SK-MEL-5 (cell line): ENCODE measurements around the gene ACAD11. TPM values are rescaled to one million over a fixed set of nuclear protein-coding genes. Genes with fewer than 3 reads are reported as not detected.
"Not testable (repeated sequence)": the region's sequence is repeated elsewhere in the genome, so short reads cannot be mapped to it uniquely, and the experiment has no call there.

ENCODE experiments used
- DNase-seq: peaks from one replicate; pipeline ENCODE4 v3.0.0-alpha.2; 2016; ENCODE audit warnings: low read depth, low spot score
- in situ Hi-C: cut with HindIII; loops from 2 replicates; pipeline ENCODE4 v1.10.0; 2016; ENCODE audit warnings: low sequenced_read_pairs, high pct_unique_total_duplicates, low pct_unique_long_range_greater_than_20kb
- total RNA-seq: library from RNA; depleted of rRNA; stranded (reverse); fragments of >200 nt; shearing (Covaris generic); gene quantifications from 2 replicates; pipeline ENCODE4 v1.2.3, GENCODE V29; 2014

ACAD11 gene
- total RNA-seq, 1 experiment from 2014 or later = 14.6 TPM

DNA sequence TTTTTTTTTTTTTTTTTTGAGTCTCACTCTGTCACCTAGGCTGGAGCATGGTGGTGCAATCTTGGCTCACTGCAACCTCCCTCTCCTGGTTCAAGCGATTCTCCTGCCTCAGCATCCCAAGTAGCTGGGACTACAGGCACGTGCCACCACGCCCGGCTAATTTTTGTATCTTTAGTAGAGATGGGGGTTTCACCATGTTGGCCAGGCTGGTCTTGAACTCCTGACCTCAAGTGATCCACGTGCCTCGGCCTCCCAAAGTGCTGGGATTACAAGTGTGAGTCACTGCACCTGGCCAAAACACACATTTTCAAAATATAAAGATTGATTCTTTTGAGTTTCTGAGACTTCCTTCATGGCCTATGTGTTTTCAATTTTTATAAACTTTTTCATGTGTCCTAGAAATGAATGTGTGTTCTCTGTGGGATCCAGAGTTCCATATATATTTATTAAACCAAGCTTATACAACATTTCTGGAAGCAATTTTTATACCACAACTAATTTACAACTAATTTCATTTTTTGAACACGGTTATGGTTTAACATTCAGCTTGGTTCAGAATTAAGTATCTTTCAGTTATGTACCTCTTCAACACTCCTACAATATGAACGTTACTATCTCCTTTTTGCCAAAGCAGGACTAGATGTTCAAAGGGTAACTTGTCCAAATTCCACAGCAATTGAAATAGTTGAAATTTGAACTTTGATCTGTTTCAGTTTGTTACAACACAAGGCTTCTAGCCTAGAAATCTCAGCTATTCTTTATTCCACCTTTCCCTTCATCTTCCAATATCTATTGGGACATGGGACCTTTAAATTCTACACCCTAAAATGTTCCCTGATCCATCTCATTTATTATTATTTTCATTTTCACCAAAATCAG is 1.5 kb downstream of the ACAD11 start:
- DNase-seq = no peak
- in situ Hi-C loops = no loop called here

- in situ Hi-C loops = no loop called here
- DNase-seq = no peak
Measured at GRCh38 chr3:132655471-132655870, 4.1 kb downstream of the ACAD11 start.

DNA sequence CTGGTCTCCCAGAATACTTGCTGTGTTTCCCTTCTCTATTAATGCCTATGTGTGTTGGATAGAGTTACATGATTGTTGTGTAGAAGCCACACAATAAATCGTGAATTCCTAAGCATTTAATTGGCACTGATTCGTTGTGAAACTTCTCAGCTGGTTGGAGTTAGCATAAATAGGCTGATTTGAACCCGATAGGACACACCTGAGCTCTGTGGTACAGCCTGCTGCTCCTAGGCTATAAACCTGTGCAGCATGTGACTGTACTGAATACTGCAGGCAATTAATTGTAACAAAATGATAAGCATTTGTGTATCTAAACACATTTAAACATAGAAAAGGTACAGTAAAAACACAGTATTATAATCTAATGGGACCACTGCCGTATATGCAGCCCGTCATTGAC is 4.9 kb downstream of the ACAD11 start:
- in situ Hi-C loops = no loop called here
- DNase-seq = no peak

- DNase-seq = no peak
- in situ Hi-C loops = no loop called here
Measured at GRCh38 chr3:132654190-132654589, 5.4 kb downstream of the ACAD11 start.

GRCh38 chr3:132652640-132653270 is 6.9 kb downstream of the ACAD11 start:
- in situ Hi-C loops = no loop called here
- DNase-seq = no peak

DNA sequence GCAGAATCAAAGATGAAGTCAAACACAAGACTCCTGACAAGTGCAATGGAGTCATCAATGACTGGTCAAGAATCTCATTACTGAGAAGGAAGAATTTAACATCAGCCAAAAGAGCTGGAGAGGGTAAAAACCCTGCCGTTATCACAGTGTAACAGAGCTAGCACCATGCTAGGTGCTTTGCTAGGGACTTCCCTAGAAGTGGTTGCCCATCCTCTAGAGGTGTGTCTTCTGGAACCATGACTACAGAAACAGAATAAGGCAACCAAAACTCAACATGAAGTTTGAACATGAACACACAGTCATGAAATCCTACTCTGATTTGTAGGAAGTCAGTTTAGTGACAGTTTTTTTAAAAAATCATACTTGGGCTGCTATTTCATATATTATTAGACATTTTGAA is 9.5 kb downstream of the ACAD11 start:
- DNase-seq = no peak
- in situ Hi-C loops = no loop called here

DNA sequence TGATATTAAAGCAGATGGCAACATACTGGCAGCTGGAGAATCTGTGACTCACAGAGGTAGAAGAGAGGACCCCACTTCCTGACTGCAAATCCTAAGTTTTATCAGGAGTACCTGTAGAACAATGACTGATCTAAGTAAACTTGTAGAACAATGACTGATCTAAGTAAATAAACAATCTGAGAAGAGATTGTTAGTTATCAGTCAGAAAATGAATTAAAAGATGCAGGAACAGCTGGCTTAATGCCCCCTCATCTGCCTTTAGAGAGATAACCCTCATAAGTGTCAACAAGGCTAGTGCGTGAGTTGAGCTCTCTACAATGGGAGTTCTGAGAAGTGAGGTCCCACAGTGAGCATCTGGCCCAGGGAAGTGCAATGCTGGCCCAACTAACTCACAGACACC is 14.6 kb downstream of the ACAD11 start:
- DNase-seq = no peak
- in situ Hi-C loops = no loop called here

DNA sequence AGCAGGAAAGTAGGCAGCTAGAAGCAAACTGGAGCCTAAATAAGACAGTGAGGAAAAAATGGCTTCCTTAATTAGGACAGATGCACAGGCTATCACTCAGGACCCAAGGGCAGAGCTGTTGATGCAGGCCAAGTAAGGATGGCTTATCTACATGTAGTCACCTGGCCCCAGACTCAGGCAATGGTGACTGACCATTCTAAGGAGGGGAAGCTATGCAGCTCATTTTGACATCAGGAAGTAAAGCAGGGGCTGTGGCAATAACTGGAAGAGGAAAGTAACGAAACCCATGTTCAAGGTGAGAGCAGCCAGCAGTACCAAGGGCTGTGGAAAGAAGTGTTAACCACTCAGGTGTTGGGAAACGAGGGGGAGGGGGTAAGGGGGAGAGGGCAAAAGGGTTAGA is 16.2 kb downstream of the ACAD11 start:
- in situ Hi-C loops = no loop called here
- no peak for DNase-seq

DNA sequence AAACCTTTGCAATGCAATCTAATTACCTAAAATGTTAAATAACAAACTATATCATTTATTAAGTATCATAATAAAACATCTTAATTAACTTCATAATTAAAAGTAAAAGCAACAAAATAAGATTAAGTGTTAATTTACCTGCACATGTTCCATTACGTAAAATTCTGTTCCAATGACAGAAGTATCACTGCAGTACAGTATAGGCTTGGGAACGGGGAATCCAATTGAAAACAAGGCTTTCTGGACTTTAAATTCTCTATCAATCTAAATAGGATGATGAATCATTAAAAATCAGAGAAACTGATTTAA is 17.1 kb downstream of the ACAD11 start:
- no peak for DNase-seq
- in situ Hi-C loops = no loop called here

GRCh38 chr3:132641837-132642538 is 17.6 kb downstream of the ACAD11 start:
- in situ Hi-C loops = no loop called here
- peak; percentile 69 for DNase-seq

DNA sequence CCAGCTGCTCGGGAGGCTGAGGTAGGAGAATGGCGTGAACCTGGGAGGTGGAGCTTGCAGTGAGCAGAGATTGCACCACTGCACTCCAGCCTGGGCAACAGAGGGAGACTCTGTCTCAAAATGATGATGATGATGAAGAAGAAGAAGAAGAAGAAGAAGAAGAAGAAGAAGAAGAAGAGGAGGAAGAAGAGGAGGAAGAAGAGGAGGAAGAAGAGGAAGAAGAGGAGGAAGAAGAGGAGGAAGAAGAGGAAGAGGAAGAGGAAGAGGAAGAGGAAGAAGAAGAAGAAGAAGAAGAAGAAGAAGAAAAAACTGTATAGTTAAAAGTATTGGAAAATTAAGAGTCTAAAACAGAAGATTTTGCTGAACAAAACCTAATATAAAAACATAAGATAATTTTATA is 18.2 kb downstream of the ACAD11 start:
- DNase-seq, in situ Hi-C loops: not testable (repeated sequence)

DNA sequence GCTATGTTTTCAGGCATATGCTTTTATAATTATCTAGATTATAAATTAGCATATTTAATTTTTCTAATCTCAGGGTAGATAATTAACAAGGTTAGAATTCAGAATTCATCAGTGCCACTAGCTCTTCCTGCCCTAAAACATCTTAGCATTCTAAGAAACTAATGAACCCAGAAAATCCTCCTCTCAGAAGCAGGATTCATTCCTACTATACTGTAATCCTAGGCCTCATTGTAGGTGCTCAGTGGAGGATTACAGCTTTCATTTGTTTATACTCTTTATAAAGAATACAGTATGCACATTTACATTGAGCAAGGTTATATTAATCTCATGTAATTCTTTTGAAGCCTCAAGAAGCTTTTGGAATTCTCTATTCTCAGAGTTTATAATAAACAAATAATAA is 20.9 kb downstream of the ACAD11 start:
- DNase-seq = no peak
- in situ Hi-C loops = no loop called here

DNA sequence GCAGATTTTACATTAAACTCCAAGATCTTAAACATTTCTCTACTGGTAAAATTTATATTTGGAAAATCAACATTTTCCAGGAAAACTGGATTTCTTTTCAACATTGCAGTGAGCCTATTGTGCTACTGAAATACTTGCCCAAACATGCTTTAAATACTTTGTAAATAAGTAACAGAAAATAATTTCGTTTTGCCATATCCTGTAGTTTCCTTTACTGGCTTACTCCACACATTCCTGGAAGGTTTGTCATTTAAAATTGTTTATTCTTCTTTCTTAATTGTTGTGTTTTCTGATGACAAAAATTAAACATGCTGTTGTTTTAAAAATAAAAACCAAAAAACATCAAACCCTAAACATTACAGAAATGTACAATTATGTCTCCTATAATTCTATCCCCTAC is 22.0 kb downstream of the ACAD11 start:
- in situ Hi-C loops = no loop called here
- no peak for DNase-seq

DNA sequence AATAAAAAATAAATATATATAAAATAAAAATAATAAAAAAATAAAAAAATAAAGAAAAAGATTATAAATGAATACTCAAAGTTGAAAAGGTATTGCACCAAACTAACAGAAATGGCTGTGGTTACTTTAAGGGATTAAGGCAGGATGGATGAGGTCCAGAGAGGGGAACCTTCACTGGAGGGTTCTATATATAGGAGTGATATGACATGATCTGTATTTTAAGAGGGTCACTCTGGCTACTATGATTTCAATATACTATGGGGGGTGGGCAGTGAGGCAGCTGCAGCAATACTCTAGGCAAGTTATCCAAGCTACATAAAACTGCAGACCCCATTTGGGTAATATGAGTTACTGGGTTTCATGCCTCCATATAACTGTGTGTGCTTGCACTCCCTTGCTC is 24.6 kb downstream of the ACAD11 start:
- in situ Hi-C loops = no loop called here

DNA sequence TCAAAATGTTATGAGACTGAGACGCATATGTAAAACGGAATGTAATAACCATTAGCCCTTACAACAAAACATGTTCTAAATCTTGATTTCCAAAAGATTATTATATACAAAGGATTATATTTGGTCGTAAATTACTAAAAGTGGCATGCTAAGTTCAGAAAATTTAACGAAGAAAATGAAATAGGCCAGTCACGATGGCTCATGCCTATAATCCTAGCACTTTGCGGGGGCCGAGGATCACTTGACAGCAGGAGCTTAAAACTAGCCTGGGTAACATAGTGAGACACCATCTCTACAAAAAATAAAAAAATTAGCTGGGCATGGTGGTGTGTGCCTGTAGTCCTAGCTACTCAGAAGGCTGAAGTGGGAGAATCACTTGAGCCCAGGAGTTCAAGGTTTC is 29.0 kb downstream of the ACAD11 start:
- in situ Hi-C loops = no loop called here
- DNase-seq = no peak

More for the DNA sequence above, 24.6 kb downstream of the ACAD11 start:
- no peak for DNase-seq

DNA sequence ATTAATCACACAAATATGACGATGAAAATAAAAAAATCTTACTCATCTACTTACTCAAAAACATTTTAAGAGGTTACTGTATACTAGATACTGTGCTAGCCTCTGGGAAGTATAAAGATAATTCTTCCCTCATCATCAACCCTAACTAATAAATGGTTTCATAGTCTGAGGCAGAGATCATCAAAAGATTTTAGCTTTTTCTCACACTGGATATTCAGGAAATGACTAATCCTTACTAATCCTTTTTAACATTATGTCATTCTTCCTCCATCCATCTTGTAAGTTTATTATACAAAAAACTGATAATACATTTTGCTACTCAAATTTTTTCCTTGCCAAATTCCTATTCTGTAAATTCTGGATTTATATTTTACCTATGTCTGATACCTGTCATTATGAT is 29.7 kb downstream of the ACAD11 start:
- in situ Hi-C loops = no loop called here
- DNase-seq = no peak

- DNase-seq = no peak
- in situ Hi-C loops = no loop called here
Measured at GRCh38 chr3:132628157-132628556, 31.5 kb downstream of the ACAD11 start.

DNA sequence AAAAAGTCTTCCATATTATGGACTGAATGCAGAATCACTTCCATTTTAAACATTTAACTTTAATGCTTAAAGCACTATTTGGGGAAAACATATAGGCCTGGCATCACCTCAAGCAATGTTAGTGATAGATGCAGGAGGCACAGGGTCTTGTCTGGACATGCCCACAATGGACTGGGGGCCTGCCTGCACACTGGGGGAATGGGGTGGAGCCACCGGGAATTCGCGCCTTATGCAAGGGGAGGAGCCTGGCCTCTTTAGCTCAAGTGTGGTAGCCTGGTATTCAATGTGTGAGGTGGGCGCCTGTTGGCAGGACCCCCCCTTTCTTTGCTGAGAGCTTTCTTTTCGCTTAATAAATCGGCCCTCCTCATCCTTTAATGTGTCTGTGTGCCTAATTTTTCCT is 32.7 kb downstream of the ACAD11 start:
- in situ Hi-C loops = no loop called here
- DNase-seq = no peak

DNA sequence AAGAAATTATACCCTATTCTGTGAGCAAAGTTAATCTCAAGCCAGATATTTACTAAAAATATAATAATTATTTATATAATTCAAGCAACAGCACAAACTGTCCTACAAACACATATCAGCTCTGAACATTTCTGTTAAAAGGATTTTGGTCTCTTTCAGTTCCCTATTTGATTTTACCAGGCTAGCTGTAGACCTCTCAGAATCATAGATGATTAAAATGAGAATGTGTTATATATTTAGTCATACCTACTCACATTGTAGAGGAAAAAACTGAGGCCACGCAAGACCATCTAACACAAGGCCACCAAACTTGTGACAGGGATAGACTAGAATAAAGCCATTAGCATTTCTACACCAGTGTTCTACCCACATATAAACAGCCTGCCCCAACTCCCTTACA is 34.0 kb downstream of the ACAD11 start:
- no peak for DNase-seq
- in situ Hi-C loops = no loop called here
